Natural killer cell (primary cell): ENCODE results near the gene NFATC4. TPM values are rescaled to one million over a fixed set of nuclear protein-coding genes. Genes with fewer than 3 reads are reported as not detected.
A peak's percentile ranks its signal among the peaks of the same experiment; 100 is the strongest.

ENCODE experiments used
- ATAC-seq, 3 donors: fragments of 150-1000 bp in 2 of 3; fragments of 200-7000 bp in 1 of 3; cut with Tn5 transposase; 1 replicate in 1 of 3; 2 replicates in 2 of 3; pipeline ENCODE4 v1.10.0; 2021; ENCODE audit warnings: mild to moderate bottlenecking in 2 of 3, moderate library complexity in 2 of 3
- DNase-seq, 2 donors: peaks; one replicate each; pipeline versions ENCODE4 v3.0.0 to v3.0.0-alpha.2; 2013 to 2021; ENCODE audit warnings: mixed read lengths in 1 of 2
- H3K27ac ChIP-seq: one replicate; pipeline ENCODE4 v1.5.1; 2013; ENCODE audit warnings: mild to moderate bottlenecking, low read length
- H3K27me3 ChIP-seq: one replicate; pipeline ENCODE4 v1.6.1; 2013; ENCODE audit warnings: low read length; ENCODE audit not compliant: control insufficient read depth, insufficient read depth
- H3K36me3 ChIP-seq: one replicate; pipeline ENCODE4 v1.6.1; 2013; ENCODE audit warnings: low read length; ENCODE audit not compliant: control insufficient read depth, insufficient read depth
- H3K4me1 ChIP-seq: one replicate; pipeline ENCODE4 v1.6.1; 2013; ENCODE audit warnings: low read length; ENCODE audit not compliant: control insufficient read depth, insufficient read depth
- H3K4me3 ChIP-seq: one replicate; pipeline ENCODE4 v1.5.1; 2013; ENCODE audit warnings: low read length
- H3K9me3 ChIP-seq: one replicate; pipeline ENCODE4 v1.6.1; 2013; ENCODE audit warnings: low read length; ENCODE audit not compliant: control insufficient read depth, insufficient read depth
- H3K27ac Mint-ChIP-seq, 2 donors: one replicate each; pipeline ENCODE4 v1.8.0; 2022; ENCODE audit warnings: mild to moderate bottlenecking in 2 of 2, mixed read lengths in 2 of 2, moderate library complexity in 1 of 2
- H3K27me3 Mint-ChIP-seq, 2 donors: one replicate each; pipeline ENCODE4 v1.8.0; 2022; ENCODE audit warnings: low read depth in 2 of 2, mixed read lengths in 2 of 2
- H3K36me3 Mint-ChIP-seq: one replicate; pipeline ENCODE4 v1.8.0; 2022; ENCODE audit warnings: mixed read lengths
- H3K4me1 Mint-ChIP-seq, 2 donors: one replicate each; pipeline ENCODE4 v1.8.0; 2022; ENCODE audit warnings: mixed read lengths in 2 of 2
- H3K4me3 Mint-ChIP-seq: one replicate; pipeline ENCODE4 v1.8.0; 2022; ENCODE audit warnings: mild to moderate bottlenecking, moderate library complexity, mixed read lengths
- H3K9me3 Mint-ChIP-seq, 2 donors: one replicate each; pipeline ENCODE4 v1.8.0; 2022; ENCODE audit warnings: mixed read lengths in 2 of 2
- CTCF ChIP-seq: fragments of 200-600 bp; IDR thresholded peaks from one replicate; pipeline ENCODE4 v1.8.0; 2022; ENCODE audit warnings: antibody characterized with exemption
- WGBS: methylation state at CpG from one replicate; pipeline ENCODE4 v1.1.7; 2013; ENCODE audit warnings: missing lambda C conversion rate; ENCODE audit not compliant: insufficient coverage; 5-methylcytosine and 5-hydroxymethylcytosine counted together
- intact Hi-C: fragments of 100-400 bp; cut with micrococcal nuclease; formaldehyde crosslinking; loops from one replicate; pipeline ENCODE4 v1.14.2; 2022
- total RNA-seq, 4 donors: library from RNA; stranded (reverse); fragments of 120-200 nt in 1 of 4; gene quantifications; one replicate each; pipeline versions ENCODE4 v1.2.3 to v1.2.4, GENCODE V29; 2013 to 2022

The NFATC4 gene
- total RNA-seq: not detected
- total RNA-seq (2013): 0.54 TPM

GRCh38 chr14:24367514-24368211 lies at the start of gene NFATC4:
NFATC4 (plus strand) TSS chr14:24368184; CDS start chr14:24368341, 157 bp downstream.
- H3K27me3 ChIP-seq: peaks cover 39% of the 10 kb centered on the region
- peaks cover 37% of the 10 kb centered on the region for H3K4me1 ChIP-seq
- TF ChIP-seq CTCF: no peak
- DNase-seq (peak in 1 of 2 donors; percentile 21), ATAC-seq (no peak)
- H3K9me3 ChIP-seq: no peaks in the 10 kb centered on the region
- peak within 1 kb of the TSS; percentile 27 for H3K4me3 ChIP-seq
- peaks cover 19 to 34% of the 10 kb centered on the region in 2 donors for H3K4me1 Mint-ChIP-seq
- H3K9me3 Mint-ChIP-seq: no peaks in the 10 kb centered on the region
- peak within 1 kb of the TSS; percentile 82 for H3K4me3 Mint-ChIP-seq
- H3K27ac ChIP-seq: no peak within 1 kb of the TSS
- intact Hi-C loops: loop anchor here (5.0 kb wide), 1 partner anchor 35 kb away; no protein-coding TSS in a partner anchor
- H3K27me3 Mint-ChIP-seq: peaks cover 24 to 37% of the 10 kb centered on the region in 2 donors
- peak within 1 kb of the TSS in 1 of 2 donors; percentile 70 for H3K27ac Mint-ChIP-seq
- WGBS: 27% methylated on average over 20 of the region's 21 CpGs
- H3K36me3 ChIP-seq: no peaks in the 10 kb centered on the region
- no peaks in the 10 kb centered on the region for H3K36me3 Mint-ChIP-seq

GRCh38 chr14:24321212-24321975 lies 46.6 kb upstream of the NFATC4 start:
- H3K27me3 Mint-ChIP-seq: peaks cover 0 to 8% of the 10 kb centered on the region in 2 donors
- H3K4me3 ChIP-seq: no peak overlapping the region
- H3K9me3 Mint-ChIP-seq: no peaks in the 10 kb centered on the region
- no peaks in the 10 kb centered on the region for H3K36me3 Mint-ChIP-seq
- 94% methylated on average over 13 of the region's 14 CpGs for WGBS
- peaks cover 2% of the 10 kb centered on the region for H3K27me3 ChIP-seq
- TF ChIP-seq CTCF: no peak
- peaks cover 13% of the 10 kb centered on the region for H3K4me1 ChIP-seq
- H3K4me3 Mint-ChIP-seq: no peak overlapping the region
- H3K9me3 ChIP-seq: no peaks in the 10 kb centered on the region
- H3K4me1 Mint-ChIP-seq: peaks cover 7 to 14% of the 10 kb centered on the region in 2 donors
- H3K27ac Mint-ChIP-seq: no peak overlapping the region
- no peaks in the 10 kb centered on the region for H3K36me3 ChIP-seq
- no peak for DNase-seq
- ATAC-seq: no peak
- intact Hi-C loops: no loop called here
- no peak overlapping the region for H3K27ac ChIP-seq

GRCh38 chr14:24322672-24323071 lies 45.3 kb upstream of the NFATC4 start:
- peaks cover 25% of the 10 kb centered on the region for H3K4me1 ChIP-seq
- intact Hi-C loops: no loop called here
- DNase-seq (no peak), ATAC-seq (no peak)
- Mint-ChIP-seq H3K36me3 (no peaks in the 10 kb centered on the region), H3K27ac (no peak overlapping the region), H3K9me3 (no peaks in the 10 kb centered on the region), H3K4me1 (peaks cover 7 to 18% of the 10 kb centered on the region in 2 donors), H3K27me3 (peaks cover 0 to 8% of the 10 kb centered on the region in 2 donors), H3K4me3 (no peak overlapping the region)
- H3K27ac ChIP-seq: no peak overlapping the region
- no peak overlapping the region for H3K4me3 ChIP-seq
- no peaks in the 10 kb centered on the region for H3K36me3 ChIP-seq
- H3K27me3 ChIP-seq: peaks cover 2% of the 10 kb centered on the region
- TF ChIP-seq CTCF: no peak
- 94% methylated on average over 10 of the region's 10 CpGs for WGBS
- no peaks in the 10 kb centered on the region for H3K9me3 ChIP-seq
